ENCODE results near the gene CYTH1. TPM values are rescaled to one million over a fixed set of nuclear protein-coding genes. Genes with fewer than 3 reads are reported as not detected.

Gene CYTH1
- polyA plus RNA-seq, 2 of the 4 experiments (the other 2 are of a cell fraction), result 38.5 to 46.2 TPM

DNA sequence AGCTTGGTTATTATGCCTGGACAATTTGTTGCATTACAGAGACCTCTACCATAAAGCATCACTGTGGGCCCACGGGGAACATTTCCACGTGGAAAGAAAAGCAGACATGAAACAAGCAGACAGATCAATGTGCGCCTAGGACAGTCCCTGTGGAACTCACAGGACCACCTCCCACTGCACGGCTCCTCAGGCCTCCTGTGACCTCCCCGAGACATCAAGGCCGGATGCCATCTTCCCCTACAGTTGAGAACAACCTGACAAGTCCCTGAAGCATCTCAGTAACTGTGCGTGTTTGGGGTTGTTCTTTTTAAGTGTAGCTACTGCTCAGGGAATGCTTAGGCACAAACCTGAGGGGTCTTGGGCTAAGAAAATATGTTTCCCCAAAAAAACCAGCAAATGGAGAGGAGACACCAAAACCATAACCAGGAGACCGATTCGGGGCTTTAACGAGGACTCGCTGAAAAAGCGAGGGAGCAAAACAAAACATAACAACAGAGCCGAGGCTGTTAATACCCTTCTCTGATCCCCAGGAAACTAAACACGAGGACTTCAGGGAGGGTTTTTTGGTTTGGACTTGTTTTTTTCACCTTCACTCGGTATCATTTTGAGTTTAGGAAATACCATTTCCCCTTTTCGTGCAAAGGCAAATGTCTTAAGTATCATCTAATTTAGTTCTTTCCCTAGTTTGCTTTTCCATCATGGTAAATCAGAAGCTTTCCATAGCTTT is 87.1 kb downstream of the CYTH1 start:
- 93% methylated on average over 16 of the region's 16 CpGs for WGBS (ENCODE audit: missing lambda C conversion rate)
- ATAC-seq, result no peak
- Histone ChIP-seq H3K4me1 (no peaks in the 10 kb centered on the region), H3K9me3 (no peaks in the 10 kb centered on the region), H3K4me2 (no peak overlapping the region), H3K27ac (no peak overlapping the region), H3K4me3 (no peak overlapping the region)
- FAIRE-seq, result no peak
- ChIA-PET POLR2A (no interaction called here), CTCF (interaction anchor here (0.6 to 4.6 kb wide), 5 partner anchors 9 to 533 kb away, joined by 3 to 32 read pairs (median 4); no protein-coding TSS in a partner anchor)
- TF ChIP-seq MAZ (IDR thresholded peaks at IDR 0.05; ENCODE audit: borderline replicate concordance, low read depth, low read length) (no peak), NR3C1 (IDR thresholded peaks at IDR 0.05) (no peak), HES2 (IDR thresholded peaks at IDR 0.05) (no peak), E2F6 (IDR thresholded peaks at IDR 0.05; ENCODE audit: borderline replicate concordance, low read depth) (no peak), RCOR1 (IDR thresholded peaks at IDR 0.05; ENCODE audit: low read depth, low read length) (no peak), EP300 (IDR thresholded peaks at IDR 0.05) (no peak), ZFP36 (IDR thresholded peaks at IDR 0.05; ENCODE audit: borderline replicate concordance, partially characterized antibody) (no peak), TFCP2L1 (CRISPR knock-in tag; IDR thresholded peaks at IDR 0.05) (no peak), RNF2 (IDR thresholded peaks at IDR 0.05; ENCODE audit: borderline replicate concordance, low read depth) (no peak), HMGXB4 (CRISPR knock-in tag; IDR thresholded peaks at IDR 0.05; ENCODE audit: borderline replicate concordance) (no peak), CEBPB (IDR thresholded peaks at IDR 0.05) (no peak)
- TF ChIP-seq, protein P1, sequence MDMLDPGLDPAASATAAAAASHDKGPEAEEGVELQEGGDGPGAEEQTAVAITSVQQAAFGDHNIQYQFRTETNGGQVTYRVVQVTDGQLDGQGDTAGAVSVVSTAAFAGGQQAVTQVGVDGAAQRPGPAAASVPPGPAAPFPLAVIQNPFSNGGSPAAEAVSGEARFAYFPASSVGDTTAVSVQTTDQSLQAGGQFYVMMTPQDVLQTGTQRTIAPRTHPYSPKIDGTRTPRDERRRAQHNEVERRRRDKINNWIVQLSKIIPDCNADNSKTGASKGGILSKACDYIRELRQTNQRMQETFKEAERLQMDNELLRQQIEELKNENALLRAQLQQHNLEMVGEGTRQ (IDR thresholded peaks at IDR 0.05), result no peak
- TF ChIP-seq, protein P2, sequence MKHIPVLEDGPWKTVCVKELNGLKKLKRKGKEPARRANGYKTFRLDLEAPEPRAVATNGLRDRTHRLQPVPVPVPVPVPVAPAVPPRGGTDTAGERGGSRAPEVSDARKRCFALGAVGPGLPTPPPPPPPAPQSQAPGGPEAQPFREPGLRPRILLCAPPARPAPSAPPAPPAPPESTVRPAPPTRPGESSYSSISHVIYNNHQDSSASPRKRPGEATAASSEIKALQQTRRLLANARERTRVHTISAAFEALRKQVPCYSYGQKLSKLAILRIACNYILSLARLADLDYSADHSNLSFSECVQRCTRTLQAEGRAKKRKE (CRISPR knock-in tag; IDR thresholded peaks at IDR 0.05; ENCODE audit: low read depth), result no peak
- DNase-seq (ENCODE audit: low read depth in 1 of 2, low spot score in 1 of 2), result no peak

DNA sequence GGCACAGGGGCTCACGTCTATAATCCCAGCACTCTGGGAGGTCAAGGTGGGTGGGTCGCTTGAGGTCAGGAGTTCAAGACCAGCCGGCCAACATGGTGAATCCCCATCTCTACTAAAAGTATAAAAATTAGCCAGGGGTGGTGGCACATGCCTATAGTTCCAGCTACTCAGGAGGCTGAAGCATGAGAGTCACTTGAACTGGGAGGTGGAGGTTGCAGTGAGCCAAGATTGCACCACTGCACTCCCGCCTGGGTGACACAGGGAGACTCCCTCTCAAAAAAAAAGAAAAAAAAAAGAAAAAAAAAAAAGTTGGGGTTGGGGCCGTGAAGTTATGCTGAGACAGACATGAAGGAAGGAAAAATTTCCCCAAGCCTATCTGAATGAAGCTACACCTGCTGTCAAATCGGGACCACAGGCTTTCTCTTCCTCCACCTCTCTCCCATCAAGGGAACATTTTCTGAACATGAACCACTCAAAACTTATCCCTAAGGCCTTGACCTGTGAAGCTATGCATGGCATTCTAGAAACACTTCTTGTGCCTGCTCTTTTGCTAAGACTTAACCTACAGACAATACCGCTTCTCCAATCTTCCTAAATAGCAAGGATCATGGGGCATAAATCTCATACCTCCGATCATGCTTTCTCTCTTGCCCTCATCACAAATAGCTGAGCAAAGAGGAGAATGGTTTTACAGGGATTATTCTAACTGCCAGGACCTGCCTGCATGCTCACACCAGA is 88.6 kb downstream of the CYTH1 start:
- Histone ChIP-seq H3K4me3 (no peak overlapping the region), H3K4me2 (no peak overlapping the region), H3K27ac (peak overlapping the region in 1 of 2 experiments; percentile 18; a peak in 1 of 6 replicates), H3K4me1 (no peaks in the 10 kb centered on the region), H3K9me3 (no peaks in the 10 kb centered on the region)
- ATAC-seq, result no peak
- POLR2A ChIA-PET, result no interaction called here
- no peak for DNase-seq (ENCODE audit: low read depth in 1 of 2, low spot score in 1 of 2)
- no peak for TF ChIP-seq CEBPB (IDR thresholded peaks at IDR 0.05)
- TF ChIP-seq TFCP2L1 (CRISPR knock-in tag; IDR thresholded peaks at IDR 0.05), result no peak
- no peak for TF ChIP-seq BHLHE40 (IDR thresholded peaks at IDR 0.05; ENCODE audit: low read depth, low read length)
- TF ChIP-seq GATA3 (IDR thresholded peaks at IDR 0.05; ENCODE audit: borderline replicate concordance), result no peak
- no peak for TF ChIP-seq HOXA7 (CRISPR knock-in tag; IDR thresholded peaks at IDR 0.05)
- no peak for TF ChIP-seq MYC (IDR thresholded peaks at IDR 0.05; ENCODE audit: borderline replicate concordance, low read length)
- TF ChIP-seq HOXB13 (CRISPR knock-in tag; IDR thresholded peaks at IDR 0.05; ENCODE audit: low read depth), result no peak
- TF ChIP-seq RFX5 (IDR thresholded peaks at IDR 0.05), result no peak
- TF ChIP-seq HES2 (IDR thresholded peaks at IDR 0.05), result no peak
- no peak for TF ChIP-seq ZC3H11A (IDR thresholded peaks at IDR 0.05)
- no peak for TF ChIP-seq E2F6 (IDR thresholded peaks at IDR 0.05; ENCODE audit: borderline replicate concordance, low read depth)
- TF ChIP-seq, protein P3, sequence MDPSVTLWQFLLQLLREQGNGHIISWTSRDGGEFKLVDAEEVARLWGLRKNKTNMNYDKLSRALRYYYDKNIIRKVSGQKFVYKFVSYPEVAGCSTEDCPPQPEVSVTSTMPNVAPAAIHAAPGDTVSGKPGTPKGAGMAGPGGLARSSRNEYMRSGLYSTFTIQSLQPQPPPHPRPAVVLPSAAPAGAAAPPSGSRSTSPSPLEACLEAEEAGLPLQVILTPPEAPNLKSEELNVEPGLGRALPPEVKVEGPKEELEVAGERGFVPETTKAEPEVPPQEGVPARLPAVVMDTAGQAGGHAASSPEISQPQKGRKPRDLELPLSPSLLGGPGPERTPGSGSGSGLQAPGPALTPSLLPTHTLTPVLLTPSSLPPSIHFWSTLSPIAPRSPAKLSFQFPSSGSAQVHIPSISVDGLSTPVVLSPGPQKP (IDR thresholded peaks at IDR 0.05; ENCODE audit: low read depth, low read length), result no peak
- TF ChIP-seq SMC3 (IDR thresholded peaks at IDR 0.05), result no peak
- no peak for TF ChIP-seq CBX8 (IDR thresholded peaks at IDR 0.05)
- no peak for TF ChIP-seq HDAC2 (IDR thresholded peaks at IDR 0.05)
- TF ChIP-seq JUN (IDR thresholded peaks at IDR 0.05), result no peak
- no peak for TF ChIP-seq PBX3 (IDR thresholded peaks at IDR 0.05)
- no peak for TF ChIP-seq EP300 (IDR thresholded peaks at IDR 0.05)
- 91% methylated on average over 8 of the region's 8 CpGs for WGBS (ENCODE audit: missing lambda C conversion rate)
- FAIRE-seq, result no peak
- CTCF ChIA-PET, result interaction anchor here (0.5 to 4.6 kb wide), 11 partner anchors 10 to 333 kb away, joined by 3 to 32 read pairs (median 3); no protein-coding TSS in a partner anchor
